ENCODE measurements around the gene SFXN1. TPM values are rescaled to one million over a fixed set of nuclear protein-coding genes. Genes with fewer than 3 reads are reported as not detected.

The SFXN1 gene
- total RNA-seq, 2 experiments from 2014 or later, result 133 to 138 TPM

DNA sequence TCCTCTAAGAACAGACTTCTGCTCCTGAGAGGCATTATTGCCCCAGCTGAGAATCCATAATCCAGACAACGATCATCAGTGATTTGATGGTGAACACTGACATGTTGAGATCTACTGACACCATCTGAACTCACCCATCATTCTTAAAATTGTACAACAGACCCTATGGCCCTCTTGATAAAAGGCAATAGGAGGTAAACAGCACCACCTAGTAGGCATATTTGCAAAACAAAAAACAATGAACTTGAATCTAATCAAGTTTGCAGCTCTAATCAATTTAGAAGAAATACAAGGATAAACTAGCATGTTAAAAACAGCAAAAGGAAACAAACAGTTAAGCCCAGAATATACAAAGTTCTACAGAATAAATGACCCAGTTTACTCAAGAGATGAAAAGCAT is 89.6 kb downstream of the SFXN1 start:
- H3K27ac ChIP-seq (ENCODE audit: low read depth in 1 of 2, low read length in 2 of 2), result no peak overlapping the region
- POLR2A ChIA-PET, result no interaction called here
- H3K4me3 ChIP-seq (ENCODE audit: low read length), result no peak overlapping the region
- H3K9me3 ChIP-seq (ENCODE audit: control insufficient read depth in 1 of 2, insufficient read depth in 1 of 2, low read length in 2 of 2), result no peaks in the 10 kb centered on the region
- ATAC-seq (ENCODE audit: poor library complexity) (no peak), DNase-seq (peak in 2 of 14 experiments; percentile 3 to 8)
- TF ChIP-seq, protein P1, sequence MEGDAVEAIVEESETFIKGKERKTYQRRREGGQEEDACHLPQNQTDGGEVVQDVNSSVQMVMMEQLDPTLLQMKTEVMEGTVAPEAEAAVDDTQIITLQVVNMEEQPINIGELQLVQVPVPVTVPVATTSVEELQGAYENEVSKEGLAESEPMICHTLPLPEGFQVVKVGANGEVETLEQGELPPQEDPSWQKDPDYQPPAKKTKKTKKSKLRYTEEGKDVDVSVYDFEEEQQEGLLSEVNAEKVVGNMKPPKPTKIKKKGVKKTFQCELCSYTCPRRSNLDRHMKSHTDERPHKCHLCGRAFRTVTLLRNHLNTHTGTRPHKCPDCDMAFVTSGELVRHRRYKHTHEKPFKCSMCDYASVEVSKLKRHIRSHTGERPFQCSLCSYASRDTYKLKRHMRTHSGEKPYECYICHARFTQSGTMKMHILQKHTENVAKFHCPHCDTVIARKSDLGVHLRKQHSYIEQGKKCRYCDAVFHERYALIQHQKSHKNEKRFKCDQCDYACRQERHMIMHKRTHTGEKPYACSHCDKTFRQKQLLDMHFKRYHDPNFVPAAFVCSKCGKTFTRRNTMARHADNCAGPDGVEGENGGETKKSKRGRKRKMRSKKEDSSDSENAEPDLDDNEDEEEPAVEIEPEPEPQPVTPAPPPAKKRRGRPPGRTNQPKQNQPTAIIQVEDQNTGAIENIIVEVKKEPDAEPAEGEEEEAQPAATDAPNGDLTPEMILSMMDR (IDR thresholded peaks at IDR 0.05), result no peak
- no peak overlapping the region for H3K4me3 Mint-ChIP-seq
- no peaks in the 10 kb centered on the region for H3K4me1 ChIP-seq (ENCODE audit: insufficient read depth, low read length)
- CTCF ChIA-PET, result no interaction called here
- H3K27ac Mint-ChIP-seq, result no peak overlapping the region
- no peaks in the 10 kb centered on the region for H3K36me3 ChIP-seq (ENCODE audit: insufficient read depth, low read length)
- no peaks in the 10 kb centered on the region for H3K36me3 Mint-ChIP-seq (ENCODE audit: low read depth)
- H3K9me3 Mint-ChIP-seq, result no peaks in the 10 kb centered on the region
- peaks cover 3% of the 10 kb centered on the region for H3K27me3 Mint-ChIP-seq
- H3K4me1 Mint-ChIP-seq (ENCODE audit: low read depth), result no peaks in the 10 kb centered on the region
- no peaks in the 10 kb centered on the region for H3K27me3 ChIP-seq (ENCODE audit: control insufficient read depth in 1 of 2, insufficient read depth in 2 of 2, low read length in 2 of 2)
- intact Hi-C loops (cut with DNase I, micrococcal nuclease), result loop anchor here in 1 of 2 experiments (5.0 kb wide), 1 partner anchor 616 kb away; no protein-coding TSS in a partner anchor

DNA sequence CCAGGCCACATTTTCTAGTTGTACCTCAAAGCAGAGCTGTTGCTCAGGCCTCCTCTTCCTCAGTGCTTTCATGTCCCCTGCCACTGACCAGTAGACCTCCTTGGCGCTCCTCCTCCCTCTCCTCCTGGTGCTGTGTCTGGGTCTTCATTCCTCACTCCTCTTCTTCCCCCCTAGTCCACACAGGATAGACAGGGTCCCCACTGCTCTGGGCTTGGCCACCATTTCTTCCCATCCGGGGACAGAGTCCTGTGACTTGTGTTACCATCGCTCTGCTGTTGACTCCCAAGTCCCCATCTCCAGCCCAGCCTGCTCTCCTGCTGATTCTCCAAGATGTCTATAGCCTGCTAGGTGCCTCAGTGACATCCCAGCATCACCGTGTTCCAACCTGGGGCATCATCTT is 91.3 kb downstream of the SFXN1 start:
- Histone ChIP-seq H3K4me1 (ENCODE audit: insufficient read depth, low read length) (no peaks in the 10 kb centered on the region), H3K4me3 (ENCODE audit: low read length) (no peak overlapping the region), H3K27me3 (ENCODE audit: control insufficient read depth in 1 of 2, insufficient read depth in 2 of 2, low read length in 2 of 2) (no peaks in the 10 kb centered on the region), H3K36me3 (ENCODE audit: insufficient read depth, low read length) (no peaks in the 10 kb centered on the region), H3K27ac (ENCODE audit: low read depth in 1 of 2, low read length in 2 of 2) (no peak overlapping the region), H3K9me3 (ENCODE audit: control insufficient read depth in 1 of 2, insufficient read depth in 1 of 2, low read length in 2 of 2) (no peaks in the 10 kb centered on the region)
- TF ChIP-seq, protein P1 (IDR thresholded peaks at IDR 0.05), result no peak
- intact Hi-C loops (cut with DNase I, micrococcal nuclease), result loop anchor here in 1 of 2 experiments (5.0 kb wide), 1 partner anchor 617 kb away; no protein-coding TSS in a partner anchor
- H3K4me3 Mint-ChIP-seq, result no peak overlapping the region
- no peaks in the 10 kb centered on the region for H3K27me3 Mint-ChIP-seq
- CTCF ChIA-PET, result no interaction called here
- no peaks in the 10 kb centered on the region for H3K36me3 Mint-ChIP-seq (ENCODE audit: low read depth)
- POLR2A ChIA-PET, result no interaction called here
- no peak for DNase-seq
- H3K4me1 Mint-ChIP-seq (ENCODE audit: low read depth), result no peaks in the 10 kb centered on the region
- no peak for ATAC-seq (ENCODE audit: poor library complexity)
- H3K27ac Mint-ChIP-seq, result no peak overlapping the region
- no peaks in the 10 kb centered on the region for H3K9me3 Mint-ChIP-seq

DNA sequence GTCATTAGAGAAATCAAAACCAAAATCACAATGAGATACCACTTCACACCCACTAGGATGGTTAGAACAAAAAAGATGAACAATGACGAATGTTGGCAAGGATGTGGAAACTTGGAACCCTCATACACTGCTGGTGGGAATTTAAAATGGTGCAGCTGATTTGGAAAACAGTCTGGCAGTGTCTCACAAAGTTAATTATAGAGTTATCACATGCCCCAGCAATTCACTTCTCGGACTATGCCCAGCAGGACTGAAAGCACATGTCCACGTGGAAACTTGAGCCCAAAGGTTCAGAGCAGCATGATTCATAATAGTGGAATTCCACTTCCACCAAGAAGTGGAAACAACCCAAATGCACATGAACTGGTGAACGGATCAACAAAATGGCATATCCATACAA is 94.5 kb downstream of the SFXN1 start:
- TF ChIP-seq, protein P1 (IDR thresholded peaks at IDR 0.05), result no peak
- Mint-ChIP-seq H3K36me3 (ENCODE audit: low read depth) (no peaks in the 10 kb centered on the region), H3K4me3 (no peak overlapping the region), H3K27me3 (no peaks in the 10 kb centered on the region), H3K27ac (no peak overlapping the region), H3K9me3 (no peaks in the 10 kb centered on the region), H3K4me1 (ENCODE audit: low read depth) (no peaks in the 10 kb centered on the region)
- Histone ChIP-seq H3K9me3 (ENCODE audit: control insufficient read depth in 1 of 2, insufficient read depth in 1 of 2, low read length in 2 of 2) (no peaks in the 10 kb centered on the region), H3K4me3 (ENCODE audit: low read length) (no peak overlapping the region), H3K27me3 (ENCODE audit: control insufficient read depth in 1 of 2, insufficient read depth in 2 of 2, low read length in 2 of 2) (no peaks in the 10 kb centered on the region), H3K36me3 (ENCODE audit: insufficient read depth, low read length) (no peaks in the 10 kb centered on the region), H3K4me1 (ENCODE audit: insufficient read depth, low read length) (peaks cover 7% of the 10 kb centered on the region), H3K27ac (ENCODE audit: low read depth in 1 of 2, low read length in 2 of 2) (no peak overlapping the region)
- intact Hi-C loops (cut with DNase I, micrococcal nuclease), result no loop called here
- ATAC-seq (ENCODE audit: poor library complexity) (no peak), DNase-seq (no peak)
- POLR2A ChIA-PET, result no interaction called here
- CTCF ChIA-PET, result no interaction called here

Measured in CD4-positive, alpha-beta T cell (primary cell).